ENCODE results near the gene PLA2G4B.

The PLA2G4B gene

GRCh38 chr15:41871175-41871905 is 32.7 kb downstream of the PLA2G4B start:
- no peak for DNase-seq (ENCODE audit: low spot score)

GRCh38 chr15:41872166-41872747 is 33.6 kb downstream of the PLA2G4B start:
- DNase-seq (ENCODE audit: low spot score): no peak

GRCh38 chr15:41873711-41874110 is 35.1 kb downstream of the PLA2G4B start:
- no peak for DNase-seq (ENCODE audit: low spot score)

- DNase-seq (ENCODE audit: low spot score): no peak
Measured at GRCh38 chr15:41874736-41875135, 36.1 kb downstream of the PLA2G4B start.

GRCh38 chr15:41876007-41876406 is 37.4 kb downstream of the PLA2G4B start:
- DNase-seq (ENCODE audit: low spot score): no peak

- DNase-seq (ENCODE audit: low spot score): no peak
Measured at GRCh38 chr15:41876689-41877088, 38.0 kb downstream of the PLA2G4B start.

GRCh38 chr15:41877631-41878354 is 39.1 kb downstream of the PLA2G4B start:
- DNase-seq (ENCODE audit: low spot score): no peak

- DNase-seq (ENCODE audit: low spot score): no peak
Measured at GRCh38 chr15:41878355-41878699, 39.7 kb downstream of the PLA2G4B start.

GRCh38 chr15:41879321-41879845 is 40.7 kb downstream of the PLA2G4B start:
- no peak for DNase-seq (ENCODE audit: low spot score)

GRCh38 chr15:41880156-41880877 is 41.7 kb downstream of the PLA2G4B start:
- DNase-seq (ENCODE audit: low spot score): no peak

GRCh38 chr15:41881086-41881485 is 42.4 kb downstream of the PLA2G4B start:
- no peak for DNase-seq (ENCODE audit: low spot score)

GRCh38 chr15:41881550-41881919 is 42.9 kb downstream of the PLA2G4B start:
- DNase-seq (ENCODE audit: low spot score): no peak

GRCh38 chr15:41881920-41882688 is 43.5 kb downstream of the PLA2G4B start:
- DNase-seq (ENCODE audit: low spot score): no peak

GRCh38 chr15:41882689-41883483 is 44.2 kb downstream of the PLA2G4B start:
- no peak for DNase-seq (ENCODE audit: low spot score)

- no peak for DNase-seq (ENCODE audit: low spot score)
Measured at GRCh38 chr15:41883484-41883825, 44.8 kb downstream of the PLA2G4B start.

- no peak for DNase-seq (ENCODE audit: low spot score)
Measured at GRCh38 chr15:41884458-41884857, 45.8 kb downstream of the PLA2G4B start.

GRCh38 chr15:41885321-41885720 is 46.7 kb downstream of the PLA2G4B start:
- no peak for DNase-seq (ENCODE audit: low spot score)

- no peak for DNase-seq (ENCODE audit: low spot score)
Measured at GRCh38 chr15:41885841-41886240, 47.2 kb downstream of the PLA2G4B start.

- no peak for DNase-seq (ENCODE audit: low spot score)
Measured at GRCh38 chr15:41886741-41887140, 48.1 kb downstream of the PLA2G4B start.

GRCh38 chr15:41887161-41887560 is 48.5 kb downstream of the PLA2G4B start:
- no peak for DNase-seq (ENCODE audit: low spot score)

- DNase-seq (ENCODE audit: low spot score): no peak
Measured at GRCh38 chr15:41887893-41888292, 49.2 kb downstream of the PLA2G4B start.

Measured in CD4-positive, alpha-beta T cell treated with Interleukin-2 at 100 ng/mL for 4 hours (primary cell).